HepG2 (cell line): Measurements from ENCODE around the gene HEPHL1. TPM values are rescaled to one million over a fixed set of nuclear protein-coding genes. Genes with fewer than 3 reads are reported as not detected.

ENCODE experiments used
- FIP1L1 ChIP-seq: fragments of 200-400 bp; formaldehyde crosslinking; IDR thresholded peaks from 2 replicates; pipeline ENCODE4 v1.6.1; 2018; ENCODE audit warnings: low read depth, mild to moderate bottlenecking, low read length, moderate library complexity, borderline replicate concordance; ENCODE audit not compliant: insufficient read depth
- KMT2A ChIP-seq: sonication (generic); formaldehyde crosslinking; IDR thresholded peaks from 2 replicates; pipeline ENCODE4 v1.4.0; 2020; ENCODE audit warnings: missing genetic modification reagents
- NR2F2 ChIP-seq: IDR thresholded peaks from 2 replicates; pipeline ENCODE4 v1.6.1; 2012; ENCODE audit warnings: low read depth, inconsistent platforms, borderline replicate concordance
- PHB2 ChIP-seq: fragments of 450-650 bp; IDR thresholded peaks from 2 replicates; pipeline ENCODE4 v1.6.1; 2018; ENCODE audit not compliant: partially characterized antibody
- RBM39 ChIP-seq: fragments of 200-400 bp; formaldehyde crosslinking; IDR thresholded peaks from one replicate; pipeline ENCODE4 v1.6.1; 2018; ENCODE audit warnings: antibody characterized with exemption, mild to moderate bottlenecking, low read depth, low read length; ENCODE audit not compliant: poor library complexity, severe bottlenecking
- REPIN1 ChIP-seq: sonication (generic); formaldehyde crosslinking; IDR thresholded peaks from 2 replicates; pipeline ENCODE4 v1.8.0; 2022; ENCODE audit warnings: missing genetic modification reagents, low read depth, mild to moderate bottlenecking, borderline replicate concordance
- SIX1 ChIP-seq: sonication (generic); formaldehyde crosslinking; IDR thresholded peaks from 2 replicates; pipeline ENCODE4 v1.4.0; 2020; ENCODE audit warnings: missing genetic modification reagents, borderline replicate concordance
- U2AF1 ChIP-seq: fragments of 200-400 bp; formaldehyde crosslinking; optimal IDR thresholded peaks from 2 replicates; pipeline ENCODE3; 2017; ENCODE audit warnings: mild to moderate bottlenecking, low read depth, low read length
- ZFX ChIP-seq: sonication (generic); formaldehyde crosslinking; IDR thresholded peaks from 2 replicates; pipeline ENCODE4 v1.4.0; 2020; ENCODE audit warnings: mild to moderate bottlenecking, low read depth, missing genetic modification reagents, moderate library complexity
- ZNF292 ChIP-seq: sonication (generic); formaldehyde crosslinking; IDR thresholded peaks from 2 replicates; pipeline ENCODE4 v1.8.1; 2022; ENCODE audit warnings: mild to moderate bottlenecking, low read depth, missing genetic modification reagents, borderline replicate concordance
- ZNF780A ChIP-seq: sonication (generic); formaldehyde crosslinking; IDR thresholded peaks from 2 replicates; pipeline ENCODE4 v1.8.0; 2022; ENCODE audit warnings: mild to moderate bottlenecking, missing genetic modification reagents, moderate library complexity
- polyA plus RNA-seq, 8 experiments: library from polyadenylated mRNA; depleted of rRNA in 3 of 8; stranded (reverse) in 7 of 8; unstranded in 1 of 8; fragments of >200 nt; fragmentation: Illumina TruSeq in 4 of 8; extraction: Trizol in 4 of 8; gene quantifications; 2 replicates each; pipeline versions ENCODE4 v1.2.1 to v1.2.3, GENCODE V29; 2011 to 2016; ENCODE audit warnings: low read depth in 4 of 8, missing spikeins in 1 of 8, mixed read lengths in 1 of 8; ENCODE audit not compliant: insufficient read depth in 1 of 8
- total RNA-seq, 5 experiments: library from RNA; depleted of rRNA; stranded (reverse); fragments of >200 nt; fragmentation: Illumina TruSeq; extraction: Trizol; gene quantifications; 2 replicates each; pipeline ENCODE4 v1.2.3, GENCODE V29; 2016; ENCODE audit warnings: low read depth in 1 of 5
- TF ChIP-seq, protein P1 (sequence below): sonication (generic); formaldehyde crosslinking; conservative IDR thresholded peaks from 2 replicates; pipeline ENCODE4 v1.4.0; 2020; ENCODE audit warnings: missing genetic modification reagents
- TF ChIP-seq, protein P2 (sequence below): IDR thresholded peaks from 2 replicates; pipeline ENCODE4 v1.6.1; 2016; ENCODE audit warnings: mild to moderate bottlenecking
- TF ChIP-seq, protein P3 (sequence below): sonication (generic); formaldehyde crosslinking; IDR thresholded peaks from 2 replicates; pipeline ENCODE4 v1.4.0; 2020; ENCODE audit warnings: missing genetic modification reagents
- TF ChIP-seq, protein P4 (sequence below): IDR thresholded peaks from 2 replicates; pipeline ENCODE4 v1.6.1; 2016; ENCODE audit warnings: missing compliant biosample characterization, missing genetic modification reagents, borderline replicate concordance
- TF ChIP-seq, protein P5 (sequence below): sonication (generic); formaldehyde crosslinking; IDR thresholded peaks from 2 replicates; pipeline ENCODE4 v1.4.0; 2020; ENCODE audit warnings: missing genetic modification reagents

Gene HEPHL1
- total and polyA plus RNA-seq, 2 of the 13 experiments (the other 11 are each of a cell fraction or from before 2014, with no cell fraction given): 0.04 to 0.05 TPM

DNA sequence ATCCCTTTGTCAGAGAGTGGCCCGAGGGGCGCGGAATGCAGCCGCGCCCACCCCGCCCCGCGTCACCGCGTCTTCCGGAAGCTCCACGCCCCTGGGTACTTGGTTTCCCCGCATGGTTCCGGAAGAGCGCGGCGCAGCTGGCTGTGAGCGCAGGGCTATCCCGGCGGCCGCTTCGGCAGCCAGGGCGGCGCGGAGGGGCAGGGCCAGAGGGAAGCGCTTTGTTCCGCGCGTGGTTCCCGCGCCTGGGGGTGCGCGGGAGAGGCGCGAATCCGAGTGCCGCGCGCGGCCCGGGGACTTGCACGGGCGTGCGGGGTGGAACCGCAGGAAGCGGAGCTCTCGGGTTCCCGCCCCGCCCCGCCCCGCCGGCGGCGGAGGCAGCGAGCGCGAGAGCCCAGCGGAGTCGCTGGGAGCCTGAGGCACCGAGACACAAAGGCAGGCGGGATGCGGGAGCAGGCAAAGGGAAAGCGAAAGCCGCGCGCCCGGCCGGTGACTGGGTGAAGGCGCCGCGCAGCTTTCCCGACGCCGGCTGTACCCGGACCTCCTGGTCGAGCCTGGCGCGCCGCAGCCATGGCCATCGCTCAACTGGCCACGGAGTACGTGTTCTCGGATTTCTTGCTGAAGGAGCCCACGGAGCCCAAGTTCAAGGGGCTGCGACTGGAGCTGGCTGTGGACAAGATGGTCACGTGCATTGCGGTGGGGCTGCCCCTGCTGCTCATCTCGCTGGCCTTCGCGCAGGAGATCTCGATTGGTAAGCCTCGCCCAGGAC lies 107.8 kb downstream of the HEPHL1 start, which contains the start of gene PANX1 (continued):
- TF ChIP-seq RBM39 (no peak), ZFX (CRISPR knock-in tag) (peak; percentile 60), NR2F2 (no peak), FIP1L1 (no peak), KMT2A (CRISPR knock-in tag) (peak; percentile 87), ZNF292 (CRISPR knock-in tag) (peak; percentile 19; the same call in 1 of the 2 replicates), SIX1 (no peak), PHB2 (no peak), ZNF780A (CRISPR knock-in tag) (peak; percentile 13; the same call in 1 of the 2 replicates), REPIN1 (CRISPR knock-in tag) (peak; percentile 45; the same call in 1 of the 2 replicates), U2AF1 (no peak)
- TF ChIP-seq, protein P1, sequence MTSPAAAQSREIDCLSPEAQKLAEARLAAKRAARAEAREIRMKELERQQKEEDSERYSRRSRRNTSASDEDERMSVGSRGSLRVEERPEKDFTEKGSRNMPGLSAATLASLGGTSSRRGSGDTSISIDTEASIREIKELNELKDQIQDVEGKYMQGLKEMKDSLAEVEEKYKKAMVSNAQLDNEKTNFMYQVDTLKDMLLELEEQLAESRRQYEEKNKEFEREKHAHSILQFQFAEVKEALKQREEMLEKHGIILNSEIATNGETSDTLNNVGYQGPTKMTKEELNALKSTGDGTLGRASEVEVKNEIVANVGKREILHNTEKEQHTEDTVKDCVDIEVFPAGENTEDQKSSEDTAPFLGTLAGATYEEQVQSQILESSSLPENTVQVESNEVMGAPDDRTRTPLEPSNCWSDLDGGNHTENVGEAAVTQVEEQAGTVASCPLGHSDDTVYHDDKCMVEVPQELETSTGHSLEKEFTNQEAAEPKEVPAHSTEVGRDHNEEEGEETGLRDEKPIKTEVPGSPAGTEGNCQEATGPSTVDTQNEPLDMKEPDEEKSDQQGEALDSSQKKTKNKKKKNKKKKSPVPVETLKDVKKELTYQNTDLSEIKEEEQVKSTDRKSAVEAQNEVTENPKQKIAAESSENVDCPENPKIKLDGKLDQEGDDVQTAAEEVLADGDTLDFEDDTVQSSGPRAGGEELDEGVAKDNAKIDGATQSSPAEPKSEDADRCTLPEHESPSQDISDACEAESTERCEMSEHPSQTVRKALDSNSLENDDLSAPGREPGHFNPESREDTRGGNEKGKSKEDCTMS (CRISPR knock-in tag): no peak
- TF ChIP-seq, protein P2, sequence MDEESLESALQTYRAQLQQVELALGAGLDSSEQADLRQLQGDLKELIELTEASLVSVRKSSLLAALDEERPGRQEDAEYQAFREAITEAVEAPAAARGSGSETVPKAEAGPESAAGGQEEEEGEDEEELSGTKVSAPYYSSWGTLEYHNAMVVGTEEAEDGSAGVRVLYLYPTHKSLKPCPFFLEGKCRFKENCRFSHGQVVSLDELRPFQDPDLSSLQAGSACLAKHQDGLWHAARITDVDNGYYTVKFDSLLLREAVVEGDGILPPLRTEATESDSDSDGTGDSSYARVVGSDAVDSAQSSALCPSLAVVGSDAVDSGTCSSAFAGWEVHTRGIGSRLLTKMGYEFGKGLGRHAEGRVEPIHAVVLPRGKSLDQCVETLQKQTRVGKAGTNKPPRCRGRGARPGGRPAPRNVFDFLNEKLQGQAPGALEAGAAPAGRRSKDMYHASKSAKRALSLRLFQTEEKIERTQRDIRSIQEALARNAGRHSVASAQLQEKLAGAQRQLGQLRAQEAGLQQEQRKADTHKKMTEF (CRISPR knock-in tag): peak; percentile 85
- TF ChIP-seq, protein P3, sequence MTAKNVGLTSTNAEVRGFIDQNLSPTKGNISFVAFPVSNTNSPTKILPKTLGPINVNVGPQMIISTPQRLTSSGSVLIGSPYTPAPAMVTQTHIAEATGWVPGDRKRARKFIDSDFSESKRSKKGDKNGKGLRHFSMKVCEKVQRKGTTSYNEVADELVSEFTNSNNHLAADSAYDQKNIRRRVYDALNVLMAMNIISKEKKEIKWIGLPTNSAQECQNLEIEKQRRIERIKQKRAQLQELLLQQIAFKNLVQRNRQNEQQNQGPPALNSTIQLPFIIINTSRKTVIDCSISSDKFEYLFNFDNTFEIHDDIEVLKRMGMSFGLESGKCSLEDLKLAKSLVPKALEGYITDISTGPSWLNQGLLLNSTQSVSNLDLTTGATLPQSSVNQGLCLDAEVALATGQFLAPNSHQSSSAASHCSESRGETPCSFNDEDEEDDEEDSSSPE: peak; percentile 59; the same call in 1 of the 2 replicates
- TF ChIP-seq, protein P4, sequence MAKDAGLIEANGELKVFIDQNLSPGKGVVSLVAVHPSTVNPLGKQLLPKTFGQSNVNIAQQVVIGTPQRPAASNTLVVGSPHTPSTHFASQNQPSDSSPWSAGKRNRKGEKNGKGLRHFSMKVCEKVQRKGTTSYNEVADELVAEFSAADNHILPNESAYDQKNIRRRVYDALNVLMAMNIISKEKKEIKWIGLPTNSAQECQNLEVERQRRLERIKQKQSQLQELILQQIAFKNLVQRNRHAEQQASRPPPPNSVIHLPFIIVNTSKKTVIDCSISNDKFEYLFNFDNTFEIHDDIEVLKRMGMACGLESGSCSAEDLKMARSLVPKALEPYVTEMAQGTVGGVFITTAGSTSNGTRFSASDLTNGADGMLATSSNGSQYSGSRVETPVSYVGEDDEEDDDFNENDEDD: peak; percentile 58; the same call in 1 of the 2 replicates
- TF ChIP-seq, protein P5, sequence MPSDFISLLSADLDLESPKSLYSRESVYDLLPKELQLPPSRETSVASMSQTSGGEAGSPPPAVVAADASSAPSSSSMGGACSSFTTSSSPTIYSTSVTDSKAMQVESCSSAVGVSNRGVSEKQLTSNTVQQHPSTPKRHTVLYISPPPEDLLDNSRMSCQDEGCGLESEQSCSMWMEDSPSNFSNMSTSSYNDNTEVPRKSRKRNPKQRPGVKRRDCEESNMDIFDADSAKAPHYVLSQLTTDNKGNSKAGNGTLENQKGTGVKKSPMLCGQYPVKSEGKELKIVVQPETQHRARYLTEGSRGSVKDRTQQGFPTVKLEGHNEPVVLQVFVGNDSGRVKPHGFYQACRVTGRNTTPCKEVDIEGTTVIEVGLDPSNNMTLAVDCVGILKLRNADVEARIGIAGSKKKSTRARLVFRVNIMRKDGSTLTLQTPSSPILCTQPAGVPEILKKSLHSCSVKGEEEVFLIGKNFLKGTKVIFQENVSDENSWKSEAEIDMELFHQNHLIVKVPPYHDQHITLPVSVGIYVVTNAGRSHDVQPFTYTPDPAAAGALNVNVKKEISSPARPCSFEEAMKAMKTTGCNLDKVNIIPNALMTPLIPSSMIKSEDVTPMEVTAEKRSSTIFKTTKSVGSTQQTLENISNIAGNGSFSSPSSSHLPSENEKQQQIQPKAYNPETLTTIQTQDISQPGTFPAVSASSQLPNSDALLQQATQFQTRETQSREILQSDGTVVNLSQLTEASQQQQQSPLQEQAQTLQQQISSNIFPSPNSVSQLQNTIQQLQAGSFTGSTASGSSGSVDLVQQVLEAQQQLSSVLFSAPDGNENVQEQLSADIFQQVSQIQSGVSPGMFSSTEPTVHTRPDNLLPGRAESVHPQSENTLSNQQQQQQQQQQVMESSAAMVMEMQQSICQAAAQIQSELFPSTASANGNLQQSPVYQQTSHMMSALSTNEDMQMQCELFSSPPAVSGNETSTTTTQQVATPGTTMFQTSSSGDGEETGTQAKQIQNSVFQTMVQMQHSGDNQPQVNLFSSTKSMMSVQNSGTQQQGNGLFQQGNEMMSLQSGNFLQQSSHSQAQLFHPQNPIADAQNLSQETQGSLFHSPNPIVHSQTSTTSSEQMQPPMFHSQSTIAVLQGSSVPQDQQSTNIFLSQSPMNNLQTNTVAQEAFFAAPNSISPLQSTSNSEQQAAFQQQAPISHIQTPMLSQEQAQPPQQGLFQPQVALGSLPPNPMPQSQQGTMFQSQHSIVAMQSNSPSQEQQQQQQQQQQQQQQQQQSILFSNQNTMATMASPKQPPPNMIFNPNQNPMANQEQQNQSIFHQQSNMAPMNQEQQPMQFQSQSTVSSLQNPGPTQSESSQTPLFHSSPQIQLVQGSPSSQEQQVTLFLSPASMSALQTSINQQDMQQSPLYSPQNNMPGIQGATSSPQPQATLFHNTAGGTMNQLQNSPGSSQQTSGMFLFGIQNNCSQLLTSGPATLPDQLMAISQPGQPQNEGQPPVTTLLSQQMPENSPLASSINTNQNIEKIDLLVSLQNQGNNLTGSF (CRISPR knock-in tag): no peak
